HL-60 (cell line): Measurements from ENCODE around the gene TAS2R30.

ENCODE experiments used
- CTCF ChIP-seq: IDR thresholded peaks from one replicate; pipeline ENCODE4 v1.5.1; 2011; ENCODE audit warnings: low read length, control low read depth, inconsistent platforms; ENCODE audit not compliant: insufficient read depth
- GABPA ChIP-seq: IDR thresholded peaks from 2 replicates; pipeline ENCODE4 v1.6.1; 2012; ENCODE audit warnings: low read depth
- POLR2AphosphoS5 ChIP-seq: IDR thresholded peaks from 2 replicates; pipeline ENCODE4 v1.6.1; 2012; ENCODE audit warnings: low read depth

GRCh38 chr12:11105546-11105945 is 28.9 kb downstream of the TAS2R30 start:
- no peak for TF ChIP-seq POLR2AphosphoS5
- no peak for TF ChIP-seq CTCF
- TF ChIP-seq GABPA: no peak
